Hematopoietic multipotent progenitor cell treated with erythropoietin and hydrocortisone succinate and interleukin-3 and kit ligand, for 4 days (in vitro differentiated cells): ENCODE results near the gene NBPF3.
"Not testable (repeated sequence)": the region's sequence is repeated elsewhere in the genome, so short reads cannot be mapped to it uniquely, and the experiment has no call there.

Experiments
- DNase-seq: peaks from one replicate; pipeline ENCODE4 v3.0.0-alpha.2; 2015

NBPF3 gene

GRCh38 chr1:21439721-21440629, at the start of gene NBPF3:
Gene NBPF3, plus strand, starts transcription at chr1:21440137. Its CDS starts 4,950 bp downstream, at chr1:21445087.
- peak; percentile 93 for DNase-seq

- no peak for DNase-seq
These were observed 48.4 kb upstream of the NBPF3 start for GRCh38 chr1:21391497-21391896.

GRCh38 chr1:21392587-21393263, 47.2 kb upstream of the NBPF3 start:
- DNase-seq: no peak

GRCh38 chr1:21396516-21396915, 43.4 kb upstream of the NBPF3 start:
- DNase-seq: peak; percentile 41

- DNase-seq: peak; percentile 76
These were observed 42.1 kb upstream of the NBPF3 start for GRCh38 chr1:21397813-21398188.

- not testable (repeated sequence) for DNase-seq
These were observed 38.1 kb upstream of the NBPF3 start for GRCh38 chr1:21401726-21402346.

GRCh38 chr1:21406659-21407058, 33.3 kb upstream of the NBPF3 start:
- peak; percentile 14 for DNase-seq

- not testable (repeated sequence) for DNase-seq
These were observed 30.0 kb upstream of the NBPF3 start for GRCh38 chr1:21409897-21410296.

- no peak for DNase-seq
These were observed 25.9 kb upstream of the NBPF3 start for GRCh38 chr1:21414015-21414414.

GRCh38 chr1:21420378-21420777, 19.6 kb upstream of the NBPF3 start:
- not testable (repeated sequence) for DNase-seq

- DNase-seq: not testable (repeated sequence)
These were observed 18.6 kb upstream of the NBPF3 start for GRCh38 chr1:21421307-21421706.

GRCh38 chr1:21427798-21428480, 12.0 kb upstream of the NBPF3 start:
- peak; percentile 38 for DNase-seq

- not testable (repeated sequence) for DNase-seq
These were observed 11.4 kb upstream of the NBPF3 start for GRCh38 chr1:21428481-21429073.

- DNase-seq: not testable (repeated sequence)
These were observed 10.7 kb upstream of the NBPF3 start for GRCh38 chr1:21429210-21429609.

GRCh38 chr1:21430875-21431274, 9.1 kb upstream of the NBPF3 start:
- not testable (repeated sequence) for DNase-seq

- no peak for DNase-seq
These were observed 5.5 kb upstream of the NBPF3 start for GRCh38 chr1:21434394-21434793.

- no peak for DNase-seq
These were observed 4.1 kb upstream of the NBPF3 start for GRCh38 chr1:21435646-21436487.

- no peak for DNase-seq
These were observed 3.2 kb upstream of the NBPF3 start for GRCh38 chr1:21436488-21437340.

- no peak for DNase-seq
These were observed 2.6 kb upstream of the NBPF3 start for GRCh38 chr1:21437341-21437640.

GRCh38 chr1:21438646-21439312, 1.2 kb upstream of the NBPF3 start:
- peak; percentile 70 for DNase-seq
